ENCODE measurements around the gene UPF1.

- TF ChIP-seq CTCF (conservative IDR thresholded peaks at IDR 0.05) (no peak), EZH2 (IDR thresholded peaks at IDR 0.05; ENCODE audit: low read depth) (no peak)
Observed at GRCh38 chr19:18900700-18901481, 69.1 kb downstream of the UPF1 start.
